Psoas muscle (tissue), 8 donors: ENCODE results near the gene TEX13B. TPM values are rescaled to one million over a fixed set of nuclear protein-coding genes. Genes with fewer than 3 reads are reported as not detected.
"Not testable (repeated sequence)": the region's sequence is repeated elsewhere in the genome, so short reads cannot be mapped to it uniquely, and the experiment has no call there.

Experiments used
- ATAC-seq, 4 donors: fragments of 200-7000 bp; cut with Tn5 transposase; one replicate each; pipeline ENCODE4 v1.9.1; 2020; ENCODE audit warnings: moderate library complexity in 3 of 4, mild to moderate bottlenecking in 2 of 4
- DNase-seq, 2 donors: peaks; one replicate each; pipeline ENCODE4 v3.0.0-alpha.2; 2020
- H3K27ac ChIP-seq: fragments of 200-600 bp; one replicate; pipeline ENCODE4 v1.8.0; 2022
- H3K27me3 ChIP-seq, 3 donors: fragments of 200-600 bp in 1 of 3; one replicate each; pipeline versions ENCODE4 v1.6.1 to v1.8.0; 2013 to 2022; ENCODE audit warnings: low read length in 2 of 3, mild to moderate bottlenecking in 2 of 3, moderate library complexity in 1 of 3; ENCODE audit not compliant: insufficient read depth in 3 of 3
- H3K36me3 ChIP-seq, 2 donors: fragments of 200-600 bp in 1 of 2; one replicate each; pipeline versions ENCODE4 v1.6.1 to v1.8.0; 2013 to 2022; ENCODE audit warnings: low read depth in 1 of 2, mild to moderate bottlenecking in 1 of 2, moderate library complexity in 1 of 2; ENCODE audit not compliant: insufficient read depth in 1 of 2
- H3K4me1 ChIP-seq: fragments of 200-600 bp; one replicate; pipeline ENCODE4 v1.8.0; 2022
- H3K4me3 ChIP-seq: fragments of 200-600 bp; one replicate; pipeline ENCODE4 v1.8.0; 2022; ENCODE audit warnings: mild to moderate bottlenecking
- H3K9me3 ChIP-seq: fragments of 200-600 bp; one replicate; pipeline ENCODE4 v1.8.0; 2022
- WGBS, 3 donors: extraction: QIAGEN DNeasy Blood & Tissue Kit; methylation state at CpG; one replicate each; pipeline versions ENCODE4 v1.1.6 to v1.1.7; 2013; 5-methylcytosine and 5-hydroxymethylcytosine counted together
- intact Hi-C, 2 donors: fragments of 100-400 bp; cut with DNase I; formaldehyde crosslinking; loops; one replicate each; pipeline versions ENCODE4 v1.11.0 to v1.14.2; 2022
- polyA plus RNA-seq, 3 donors: library from polyadenylated mRNA; stranded (reverse); fragments of 200-250 nt; gene quantifications; one replicate each; pipeline ENCODE4 v1.2.3, GENCODE V29; 2013
- total RNA-seq, 4 donors: library from RNA; stranded (reverse); fragmentation: NEBNext Ultra II Directional in 2 of 4; extraction: Animal tissue kit (Norgen Biotek cat#: 25700) in 2 of 4; gene quantifications; one replicate each; pipeline versions ENCODE4 v1.2.1 to v1.2.4, GENCODE V29; 2021 to 2023
- TF ChIP-seq, protein P1 (sequence below): fragments of 200-600 bp; IDR thresholded peaks from one replicate; pipeline ENCODE4 v1.8.0; 2022; ENCODE audit warnings: antibody characterized with exemption
- donor health status: healthy with polysubstance abuse.
- donor health status: DM: no; HTN: no; CAD: no; lungs with moderate emphysema.
- donor health status: Bipolar disorder and iron deficiency.
- donor health status: healthy.
- donor health status: DM: yes; HTN: yes; CAD: no.
- donor health status: DM: no; HTN: no; CAD: no.
- donor health status: DM: no; HTN: no; CAD: no.
- donor health status: DM: yes; HTN: yes; CAD: no.

Gene TEX13B
- total and polyA plus RNA-seq, 7 donors, result not detected

DNA sequence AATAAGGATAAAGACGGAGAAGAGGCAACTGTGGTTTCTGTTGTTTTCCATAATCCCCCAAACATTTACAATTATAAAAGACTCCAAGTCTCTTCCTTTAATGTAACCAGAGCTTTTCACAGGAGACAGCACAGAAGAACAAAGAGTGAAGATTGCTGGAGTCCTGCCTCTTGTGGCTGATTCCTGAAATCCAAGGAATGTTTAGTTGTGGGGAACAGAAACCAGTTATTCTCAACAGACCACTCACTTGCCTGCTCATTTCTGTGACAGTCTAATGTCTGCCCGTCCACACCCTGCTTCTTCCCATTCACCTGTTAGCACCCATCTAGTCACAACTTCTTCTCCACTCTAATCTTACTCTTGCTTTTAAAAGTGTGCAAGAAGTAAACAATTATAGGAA lies 12.1 kb downstream of the TEX13B start:
- peaks cover 0 to 17% (median 0%) of the 10 kb centered on the region in 3 donors for H3K27me3 ChIP-seq
- intact Hi-C loops, result no loop called here
- 29 to 44% (median 30%) methylated on average over 2 of the region's 2 CpGs for WGBS, 3 donors

GRCh38 chrX:107968623-107969022 lies 13.5 kb downstream of the TEX13B start:
- no peak for DNase-seq
- TF ChIP-seq, protein P1, sequence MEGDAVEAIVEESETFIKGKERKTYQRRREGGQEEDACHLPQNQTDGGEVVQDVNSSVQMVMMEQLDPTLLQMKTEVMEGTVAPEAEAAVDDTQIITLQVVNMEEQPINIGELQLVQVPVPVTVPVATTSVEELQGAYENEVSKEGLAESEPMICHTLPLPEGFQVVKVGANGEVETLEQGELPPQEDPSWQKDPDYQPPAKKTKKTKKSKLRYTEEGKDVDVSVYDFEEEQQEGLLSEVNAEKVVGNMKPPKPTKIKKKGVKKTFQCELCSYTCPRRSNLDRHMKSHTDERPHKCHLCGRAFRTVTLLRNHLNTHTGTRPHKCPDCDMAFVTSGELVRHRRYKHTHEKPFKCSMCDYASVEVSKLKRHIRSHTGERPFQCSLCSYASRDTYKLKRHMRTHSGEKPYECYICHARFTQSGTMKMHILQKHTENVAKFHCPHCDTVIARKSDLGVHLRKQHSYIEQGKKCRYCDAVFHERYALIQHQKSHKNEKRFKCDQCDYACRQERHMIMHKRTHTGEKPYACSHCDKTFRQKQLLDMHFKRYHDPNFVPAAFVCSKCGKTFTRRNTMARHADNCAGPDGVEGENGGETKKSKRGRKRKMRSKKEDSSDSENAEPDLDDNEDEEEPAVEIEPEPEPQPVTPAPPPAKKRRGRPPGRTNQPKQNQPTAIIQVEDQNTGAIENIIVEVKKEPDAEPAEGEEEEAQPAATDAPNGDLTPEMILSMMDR, result no peak
- no peak overlapping the region for H3K4me3 ChIP-seq
- ATAC-seq, result no peak
- intact Hi-C loops, result no loop called here
- WGBS, 3 donors, result 62 to 87% (median 82%) methylated on average over 5 of the region's 5 CpGs
- H3K4me1 ChIP-seq, result no peaks in the 10 kb centered on the region
- no peaks in the 10 kb centered on the region for H3K9me3 ChIP-seq
- peaks cover 0 to 17% (median 0%) of the 10 kb centered on the region in 3 donors for H3K27me3 ChIP-seq
- no peak overlapping the region for H3K27ac ChIP-seq
- no peaks in the 10 kb centered on the region for H3K36me3 ChIP-seq

More for the DNA sequence above, 12.1 kb downstream of the TEX13B start:
- no peaks in the 10 kb centered on the region for H3K4me1 ChIP-seq
- TF ChIP-seq, protein P1, result no peak
- H3K27ac ChIP-seq, result no peak overlapping the region
- no peaks in the 10 kb centered on the region for H3K36me3 ChIP-seq
- no peak for ATAC-seq
- DNase-seq, result no peak
- H3K4me3 ChIP-seq, result no peak overlapping the region
- no peaks in the 10 kb centered on the region for H3K9me3 ChIP-seq

- intact Hi-C loops, ATAC-seq, H3K36me3 ChIP-seq: not testable (repeated sequence)
Observed at GRCh38 chrX:107955337-107955736, 26.8 kb downstream of the TEX13B start.

DNA sequence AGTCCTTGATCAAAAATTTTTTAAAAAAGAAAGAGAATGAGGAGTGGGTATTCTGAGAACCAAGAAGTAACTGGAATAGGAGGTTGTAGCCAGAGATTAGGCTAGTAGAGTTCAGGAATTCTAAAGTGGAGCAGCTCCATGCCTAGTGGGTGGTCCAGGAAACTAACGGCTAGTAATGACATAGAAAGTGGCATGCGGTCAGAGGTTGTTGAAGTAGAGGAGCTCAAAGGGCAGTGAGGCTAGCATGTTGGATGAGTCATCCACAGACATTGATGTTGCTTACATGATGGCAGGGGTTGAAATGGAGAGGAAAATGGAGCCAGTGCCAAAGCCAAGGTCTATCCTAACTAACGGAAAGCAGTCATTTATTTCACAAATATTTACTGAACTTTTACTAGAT lies 42.1 kb downstream of the TEX13B start:
- Histone ChIP-seq H3K27ac (no peak overlapping the region), H3K36me3 (no peaks in the 10 kb centered on the region), H3K4me3 (no peak overlapping the region), H3K27me3 (peaks cover 0 to 28% (median 0%) of the 10 kb centered on the region in 3 donors), H3K4me1 (peaks cover 4% of the 10 kb centered on the region), H3K9me3 (no peaks in the 10 kb centered on the region)
- WGBS, 3 donors, result 61 to 65% (median 62%) methylated on average over 3 of the region's 3 CpGs
- ATAC-seq (no peak), DNase-seq (no peak)
- TF ChIP-seq, protein P1, result no peak
- intact Hi-C loops, result no loop called here

More at GRCh38 chrX:107955337-107955736, 26.8 kb downstream of the TEX13B start:
- not testable (repeated sequence) for DNase-seq, H3K9me3 ChIP-seq, H3K4me1 ChIP-seq, H3K27me3 ChIP-seq, H3K4me3 ChIP-seq, H3K27ac ChIP-seq

GRCh38 chrX:107936434-107936730 lies 45.8 kb downstream of the TEX13B start:
- no peaks in the 10 kb centered on the region for H3K9me3 ChIP-seq
- TF ChIP-seq, protein P1, result no peak
- peaks cover 0 to 22% (median 0%) of the 10 kb centered on the region in 3 donors for H3K27me3 ChIP-seq
- intact Hi-C loops, result no loop called here
- no peak overlapping the region for H3K4me3 ChIP-seq
- peaks cover 4% of the 10 kb centered on the region for H3K4me1 ChIP-seq
- DNase-seq (no peak), ATAC-seq (no peak)
- 49 to 57% (median 52%) methylated on average over 14 to 16 of the region's 16 CpGs for WGBS, 3 donors
- no peaks in the 10 kb centered on the region for H3K36me3 ChIP-seq
- no peak overlapping the region for H3K27ac ChIP-seq
